ENCODE results near the gene FGF21. TPM values are rescaled to one million over a fixed set of nuclear protein-coding genes. Genes with fewer than 3 reads are reported as not detected.
"Not testable (repeated sequence)": the region's sequence is repeated elsewhere in the genome, so short reads cannot be mapped to it uniquely, and the experiment has no call there.

Gene FGF21
- total RNA-seq, 4 donors from 2014 or later: not detected

- TF ChIP-seq CTCF (IDR thresholded peaks at IDR 0.05): peak in 2 of 5 experiments; percentile 13 to 41
- peak; percentile 15 to 68 for TF ChIP-seq POLR2A (IDR thresholded peaks at IDR 0.05)
- TF ChIP-seq EP300 (IDR thresholded peaks at IDR 0.05): peak; percentile 23 to 39
- peak; percentile 97 to 99 for DNase-seq (ENCODE audit: low spot score in 2 of 2)
- H3K9me3 ChIP-seq: peaks cover 0 to 10% (median 0%) of the 10 kb centered on the region in 4 donors
- H3K36me3 ChIP-seq: peaks cover 0 to 11% (median 0%) of the 10 kb centered on the region in 3 donors
- H3K4me3 ChIP-seq: peak overlapping the region; percentile 54 to 62 (median 59)
- peak overlapping the region; percentile 64 to 94 (median 86) for H3K27ac ChIP-seq
- H3K27me3 ChIP-seq: no peaks in the 10 kb centered on the region
- 0 to 2% methylated on average over 43 to 63 of the region's 67 CpGs for WGBS, 2 donors
- H3K4me1 ChIP-seq: peaks cover 0 to 59% (median 36%) of the 10 kb centered on the region in 4 donors
These were observed 41.2 kb upstream of the FGF21 start for GRCh38 chr19:48713864-48714755.

- Histone ChIP-seq H3K27me3 (no peaks in the 10 kb centered on the region), H3K4me3 (peak overlapping the region; percentile 22 to 62 (median 49)), H3K27ac (peak overlapping the region; percentile 64 to 94 (median 86)), H3K36me3 (peaks cover 0 to 11% (median 0%) of the 10 kb centered on the region in 3 donors), H3K9me3 (peaks cover 0 to 10% (median 0%) of the 10 kb centered on the region in 4 donors), H3K4me1 (peaks cover 0 to 69% (median 44%) of the 10 kb centered on the region in 4 donors)
- WGBS, 2 donors: 45 to 46% methylated on average over 23 of the region's 26 CpGs
- TF ChIP-seq CTCF (IDR thresholded peaks at IDR 0.05): no peak
- no peak for TF ChIP-seq EP300 (IDR thresholded peaks at IDR 0.05)
- no peak for TF ChIP-seq POLR2A (IDR thresholded peaks at IDR 0.05)
- no peak for DNase-seq (ENCODE audit: low spot score in 2 of 2)
These were observed 40.3 kb upstream of the FGF21 start for GRCh38 chr19:48714759-48715675.

GRCh38 chr19:48715681-48716171, 39.6 kb upstream of the FGF21 start:
- no peak for DNase-seq (ENCODE audit: low spot score in 2 of 2)
- peak overlapping the region; percentile 64 to 94 (median 86) for H3K27ac ChIP-seq
- peak overlapping the region in 2 of 4 donors; percentile 22 to 60 for H3K4me3 ChIP-seq
- H3K9me3 ChIP-seq: peaks cover 0 to 9% (median 0%) of the 10 kb centered on the region in 4 donors
- TF ChIP-seq POLR2A (IDR thresholded peaks at IDR 0.05): no peak
- no peak for TF ChIP-seq EP300 (IDR thresholded peaks at IDR 0.05)
- no peak for TF ChIP-seq CTCF (IDR thresholded peaks at IDR 0.05)
- peaks cover 0 to 11% (median 0%) of the 10 kb centered on the region in 3 donors for H3K36me3 ChIP-seq
- no peaks in the 10 kb centered on the region for H3K27me3 ChIP-seq
- H3K4me1 ChIP-seq: peaks cover 0 to 73% (median 46%) of the 10 kb centered on the region in 4 donors
- 43 to 52% methylated on average over 19 of the region's 19 CpGs for WGBS, 2 donors

GRCh38 chr19:48716562-48717291, 38.6 kb upstream of the FGF21 start:
- WGBS, 2 donors: 13 to 14% methylated on average over 15 to 24 of the region's 24 CpGs
- H3K27me3 ChIP-seq: no peaks in the 10 kb centered on the region
- H3K4me1 ChIP-seq: peaks cover 0 to 81% (median 46%) of the 10 kb centered on the region in 4 donors
- H3K27ac ChIP-seq: peak overlapping the region; percentile 64 to 94 (median 86)
- peaks cover 0 to 3% (median 0%) of the 10 kb centered on the region in 3 donors for H3K36me3 ChIP-seq
- TF ChIP-seq EP300 (IDR thresholded peaks at IDR 0.05) (no peak), POLR2A (IDR thresholded peaks at IDR 0.05) (peak in 1 of 2 donors; percentile 4)
- H3K4me3 ChIP-seq: peak overlapping the region in 3 of 4 donors; percentile 8 to 60 (median 28)
- H3K9me3 ChIP-seq: no peaks in the 10 kb centered on the region
- DNase-seq (ENCODE audit: low spot score in 2 of 2): no peak

GRCh38 chr19:48718106-48718505, 37.2 kb upstream of the FGF21 start:
- not testable (repeated sequence) for DNase-seq (ENCODE audit: low spot score in 2 of 2)

More at GRCh38 chr19:48718106-48718505, 37.2 kb upstream of the FGF21 start:
- H3K4me1 ChIP-seq: peaks cover 0 to 76% (median 44%) of the 10 kb centered on the region in 4 donors
- H3K36me3 ChIP-seq, H3K4me3 ChIP-seq, H3K27me3 ChIP-seq, H3K9me3 ChIP-seq: not testable (repeated sequence)
- 82 to 83% methylated on average over 13 of the region's 13 CpGs for WGBS, 2 donors
- peak overlapping the region in 2 of 4 donors; percentile 88 to 96 for H3K27ac ChIP-seq
